GM19023 (cell line): Measurements from ENCODE around the gene RBM6.

Source experiments
- ATAC-seq: cut with Tn5 transposase; IDR thresholded peaks from one replicate; pipeline ENCODE4 v1.9.1; 2021; ENCODE audit warnings: mild to moderate bottlenecking, moderate library complexity; ENCODE audit not compliant: unreplicated experiment

The RBM6 gene

DNA sequence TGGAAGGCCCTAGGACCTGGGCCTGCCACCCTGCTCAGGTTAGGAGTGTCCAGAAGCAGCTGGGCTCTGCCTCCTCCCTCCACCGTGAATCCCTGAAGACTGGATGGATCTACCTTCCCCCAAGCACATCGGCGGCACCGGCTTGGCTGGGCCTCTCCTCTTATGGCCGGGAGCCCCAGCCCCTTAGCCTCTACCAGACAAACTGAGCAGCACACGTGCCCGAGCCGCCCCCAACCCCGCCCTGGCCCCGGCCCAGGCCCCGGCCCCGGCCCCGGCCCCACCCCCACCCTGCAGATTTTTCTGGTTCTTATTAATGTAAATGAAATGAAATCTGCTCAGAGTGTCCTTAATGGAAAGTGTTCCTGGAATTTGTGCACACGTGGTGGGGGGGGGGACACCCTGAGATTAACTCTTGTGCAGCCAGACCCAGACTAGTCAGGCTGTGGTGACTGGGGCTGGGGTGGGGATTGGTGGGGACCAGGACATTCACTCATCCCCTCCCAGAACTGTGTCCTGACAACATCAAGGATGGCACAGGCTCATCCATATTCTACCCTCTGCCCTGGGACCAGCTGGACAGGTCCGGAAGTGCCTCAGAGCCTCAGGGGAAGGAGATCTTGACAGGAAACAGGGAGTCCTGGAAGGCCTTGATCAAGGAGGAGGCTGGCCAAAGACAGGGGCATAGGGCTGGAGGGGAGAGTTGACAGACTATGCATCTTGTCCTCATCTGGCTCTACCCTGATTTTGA, 184.3 kb downstream of the RBM6 start:
- ATAC-seq, result no peak

DNA sequence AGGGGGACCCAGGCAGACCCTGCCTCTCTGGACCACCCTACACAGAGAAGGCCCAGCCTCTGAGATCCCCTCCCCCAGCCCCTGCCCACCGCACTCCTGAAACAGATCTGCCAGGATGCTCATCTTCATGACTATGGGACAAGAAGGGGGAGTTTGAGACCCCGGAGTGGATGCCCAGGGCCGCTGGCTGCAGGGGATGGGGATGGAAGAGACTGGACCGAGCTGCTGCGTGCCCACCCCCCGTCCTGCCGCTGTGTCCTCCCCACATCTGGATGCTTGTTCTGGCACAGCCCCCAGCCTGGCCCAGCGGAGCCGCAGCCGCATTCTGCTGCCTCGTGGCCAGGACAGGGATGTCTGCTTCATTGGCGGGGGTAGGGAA, 184.8 kb downstream of the RBM6 start:
- ATAC-seq, result no peak

- ATAC-seq, result no peak
Observed at GRCh38 chr3:50125541-50126286, 185.8 kb downstream of the RBM6 start.

DNA sequence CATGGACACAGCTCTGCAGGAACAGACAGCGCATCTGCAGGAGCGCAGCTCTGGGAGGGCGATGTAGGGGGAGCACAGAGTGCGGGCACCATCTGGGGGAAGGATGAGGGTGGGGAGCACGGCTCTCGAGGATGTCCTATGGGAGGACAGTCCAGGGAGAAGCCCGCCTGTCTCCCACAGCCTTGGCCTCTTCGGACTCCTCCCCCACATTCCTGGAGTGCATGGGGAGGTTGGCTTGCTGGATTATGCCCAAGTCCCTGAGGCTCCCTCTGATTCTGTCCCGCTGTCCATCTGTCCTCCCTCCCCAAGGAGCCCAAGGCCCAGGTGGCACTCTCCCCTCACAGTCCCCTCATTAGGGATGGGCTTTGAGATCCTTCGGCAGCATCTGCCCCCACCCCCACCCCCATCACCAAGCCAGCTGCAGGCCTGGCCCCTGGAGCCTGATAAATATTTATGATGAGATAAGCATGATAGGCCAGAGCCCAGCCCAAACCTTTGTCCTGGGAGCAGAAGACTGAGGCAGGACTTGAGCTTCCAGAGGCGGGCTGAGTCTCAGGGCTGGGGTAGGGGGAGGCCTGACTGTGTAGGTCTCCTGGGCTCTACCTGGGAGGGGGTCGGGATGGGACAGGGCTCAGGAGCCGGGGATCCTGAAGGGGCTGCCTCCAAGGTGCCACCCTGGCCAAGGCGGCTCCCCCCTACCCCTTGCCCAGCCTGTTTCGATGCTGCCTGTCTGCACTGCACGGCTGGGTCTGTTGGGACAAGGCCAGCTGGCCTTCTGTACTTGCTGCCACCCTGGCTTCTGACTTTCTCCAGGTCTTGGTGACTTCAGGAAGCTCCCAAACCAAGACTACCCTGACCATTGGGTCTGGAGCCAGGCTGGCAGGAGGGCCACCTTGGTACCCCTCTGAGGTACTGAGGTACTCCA, 186.6 kb downstream of the RBM6 start:
- no peak for ATAC-seq
